Tibial nerve (tissue), 4 donors: Measurements from ENCODE around the gene BLCAP.

ENCODE experiments used
- CTCF ChIP-seq, 5 experiments: fragments of 200-600 bp in 3 of 5; fragments of 450-650 bp in 2 of 5; sonication (generic) in 3 of 5; IDR thresholded peaks; one replicate each; pipeline ENCODE4 v1.5.1; 2016 to 2019; ENCODE audit warnings: antibody characterized with exemption in 5 of 5, mild to moderate bottlenecking in 3 of 5, moderate library complexity in 2 of 5
- EP300 ChIP-seq, 2 donors: sonication (generic); formaldehyde crosslinking; IDR thresholded peaks; one replicate each; pipeline ENCODE4 v1.6.1; 2017; ENCODE audit warnings: antibody characterized with exemption in 2 of 2, mild to moderate bottlenecking in 1 of 2
- POLR2A ChIP-seq, 2 donors: fragments of 450-650 bp; IDR thresholded peaks; one replicate each; pipeline ENCODE4 v1.6.1; 2017; ENCODE audit warnings: antibody characterized with exemption in 2 of 2, mild to moderate bottlenecking in 2 of 2, moderate library complexity in 2 of 2

GRCh38 chr20:37560629-37561028, 33.0 kb upstream of the BLCAP start:
- no peak for TF ChIP-seq EP300 (IDR thresholded peaks at IDR 0.05)
- no peak for TF ChIP-seq CTCF (IDR thresholded peaks at IDR 0.05)
- no peak for TF ChIP-seq POLR2A (IDR thresholded peaks at IDR 0.05)
